Fibroblast of peridontal ligament (primary cell): Measurements from ENCODE around the gene ZNF653.
A peak's percentile ranks its signal among the peaks of the same experiment; 100 is the strongest.

Experiments
- DNase-seq: peaks from one replicate; pipeline ENCODE4 v3.0.0-alpha.2; 2010; ENCODE audit errors: extremely low read depth

ZNF653 gene, protein sequence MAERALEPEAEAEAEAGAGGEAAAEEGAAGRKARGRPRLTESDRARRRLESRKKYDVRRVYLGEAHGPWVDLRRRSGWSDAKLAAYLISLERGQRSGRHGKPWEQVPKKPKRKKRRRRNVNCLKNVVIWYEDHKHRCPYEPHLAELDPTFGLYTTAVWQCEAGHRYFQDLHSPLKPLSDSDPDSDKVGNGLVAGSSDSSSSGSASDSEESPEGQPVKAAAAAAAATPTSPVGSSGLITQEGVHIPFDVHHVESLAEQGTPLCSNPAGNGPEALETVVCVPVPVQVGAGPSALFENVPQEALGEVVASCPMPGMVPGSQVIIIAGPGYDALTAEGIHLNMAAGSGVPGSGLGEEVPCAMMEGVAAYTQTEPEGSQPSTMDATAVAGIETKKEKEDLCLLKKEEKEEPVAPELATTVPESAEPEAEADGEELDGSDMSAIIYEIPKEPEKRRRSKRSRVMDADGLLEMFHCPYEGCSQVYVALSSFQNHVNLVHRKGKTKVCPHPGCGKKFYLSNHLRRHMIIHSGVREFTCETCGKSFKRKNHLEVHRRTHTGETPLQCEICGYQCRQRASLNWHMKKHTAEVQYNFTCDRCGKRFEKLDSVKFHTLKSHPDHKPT

DNA sequence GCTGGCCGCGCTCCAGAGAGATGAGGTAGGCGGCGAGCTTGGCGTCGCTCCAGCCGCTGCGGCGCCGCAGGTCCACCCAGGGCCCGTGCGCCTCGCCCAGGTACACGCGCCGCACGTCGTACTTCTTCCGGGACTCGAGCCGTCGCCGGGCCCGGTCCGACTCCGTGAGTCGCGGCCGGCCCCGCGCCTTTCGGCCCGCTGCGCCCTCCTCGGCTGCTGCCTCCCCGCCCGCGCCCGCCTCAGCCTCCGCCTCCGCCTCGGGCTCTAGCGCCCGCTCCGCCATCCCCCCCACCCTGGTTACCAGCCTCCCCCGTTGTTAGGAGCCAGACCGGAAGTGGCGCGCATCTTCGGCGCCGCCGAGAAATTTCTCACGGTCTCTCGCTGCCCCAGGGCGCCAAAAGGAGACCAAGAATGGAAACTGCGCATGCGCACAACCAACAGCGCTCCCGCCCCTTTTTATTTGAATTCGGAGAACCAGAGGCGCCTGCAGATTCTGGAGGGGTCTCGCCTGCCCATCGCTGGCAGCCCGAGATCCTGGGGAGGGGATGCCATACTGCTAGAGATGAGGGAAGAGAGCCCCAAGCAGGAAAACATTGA lies at the start of gene ZNF653:
Gene ZNF653 (minus strand): TSS at position 336 of the 597 bp plus-strand sequence. CDS start 53 bp downstream, at position 283.
- peak; percentile 94 for DNase-seq

DNA sequence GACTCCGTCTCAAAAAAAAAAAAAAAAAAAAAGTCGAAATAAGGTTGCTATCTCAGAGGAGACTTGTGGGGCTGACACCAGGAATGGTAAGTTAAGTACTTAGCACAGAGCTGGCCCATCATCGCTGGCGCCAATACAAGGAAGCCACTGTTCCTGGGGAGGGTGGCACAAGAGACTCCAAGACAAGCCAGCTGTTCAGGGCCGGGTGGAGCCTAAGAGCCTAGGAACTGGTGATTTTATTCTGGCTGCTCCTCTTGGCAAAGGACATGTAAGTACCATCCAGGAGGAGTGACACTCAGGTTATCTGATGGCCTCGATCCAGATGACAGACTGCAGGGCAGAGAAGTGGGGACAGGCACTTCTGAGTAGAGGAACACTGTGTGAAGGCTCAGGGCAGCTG lies 49.6 kb upstream of the ZNF653 start:
- no peak for DNase-seq

DNA sequence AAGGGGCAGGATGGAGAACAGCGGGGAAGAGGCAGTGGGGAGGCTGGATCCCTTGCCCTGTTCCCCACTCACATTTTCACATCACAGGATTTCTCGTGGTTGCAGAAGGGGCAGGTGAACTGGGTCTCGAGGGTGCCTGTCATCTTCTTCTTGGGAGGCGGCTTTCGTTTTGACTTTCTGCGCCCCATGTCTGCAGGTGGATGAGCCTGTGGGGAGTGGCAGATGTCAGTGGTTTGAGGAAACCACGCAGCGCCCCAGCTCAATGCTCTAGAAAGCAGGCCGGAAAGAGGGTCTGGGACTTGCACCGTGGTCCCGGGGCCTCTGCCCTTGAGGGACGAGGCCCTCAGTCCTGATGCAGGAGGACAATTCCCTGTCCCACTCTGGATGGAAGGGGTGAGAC lies 48.5 kb upstream of the ZNF653 start:
- DNase-seq = no peak

DNA sequence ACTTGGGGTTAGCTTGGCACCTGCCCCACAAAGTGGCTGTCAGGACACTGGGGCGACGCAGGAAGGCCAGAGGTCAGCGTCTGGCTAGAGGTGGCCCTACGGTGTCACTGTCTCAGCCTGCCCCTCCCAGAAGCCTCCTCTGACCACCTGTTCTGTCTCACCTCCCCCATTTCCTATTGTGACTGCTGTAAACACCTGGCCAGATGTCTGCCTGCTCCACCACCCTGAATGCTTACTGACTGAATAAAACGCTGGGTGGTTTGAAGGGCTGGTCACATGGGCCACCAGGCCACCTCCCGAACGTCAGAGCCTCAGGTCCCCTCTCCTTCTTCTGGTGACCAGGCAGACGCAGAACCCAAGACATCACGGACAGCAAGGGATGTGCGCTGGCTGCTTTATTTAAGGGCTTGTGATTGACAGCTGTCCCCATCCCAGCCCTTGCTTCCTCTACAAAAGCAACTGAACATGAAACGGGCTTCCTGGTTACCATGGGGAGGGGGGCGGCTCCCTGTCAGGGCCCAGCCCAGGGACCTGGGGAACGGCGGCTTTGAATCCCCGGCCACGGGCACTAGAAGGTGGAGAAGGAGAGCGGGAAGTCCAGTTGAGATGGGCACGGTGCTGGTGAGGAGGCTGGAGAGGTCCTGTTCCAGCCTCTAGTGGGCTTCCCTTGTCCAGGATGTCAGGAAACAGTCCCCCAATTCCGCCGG lies 47.2 kb upstream of the ZNF653 start:
- DNase-seq = no peak

DNA sequence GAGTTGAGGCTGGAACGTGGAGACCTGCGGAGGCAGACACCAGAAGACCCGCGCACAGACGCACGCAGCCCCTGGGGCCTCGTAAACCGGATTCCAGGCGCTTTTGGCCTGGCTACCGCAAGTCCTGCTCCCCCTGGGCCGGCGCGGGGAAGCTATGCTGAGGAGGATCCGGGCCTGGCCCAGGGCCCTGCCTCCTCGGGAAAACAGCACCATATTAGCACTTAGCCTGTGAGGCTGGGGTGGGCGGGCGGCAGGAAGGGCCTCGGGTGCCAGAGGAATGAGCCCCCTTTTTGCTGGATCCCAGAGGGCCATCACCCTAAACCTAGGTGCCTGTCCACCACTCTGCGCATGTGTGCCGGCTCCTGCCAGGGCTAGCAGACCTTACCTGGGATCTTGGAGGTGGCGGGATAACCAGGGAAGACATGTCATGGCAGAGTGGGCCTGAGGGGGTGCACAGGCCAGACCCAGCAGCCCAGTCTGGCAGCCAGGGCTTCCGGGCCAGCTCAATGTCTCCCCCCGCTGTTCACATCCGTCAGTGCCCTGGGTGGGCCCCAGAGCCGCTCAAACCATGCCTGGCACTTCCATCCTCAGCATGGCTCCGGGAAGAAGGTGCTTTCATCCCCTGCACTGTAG lies 46.1 kb upstream of the ZNF653 start:
- no peak for DNase-seq

DNA sequence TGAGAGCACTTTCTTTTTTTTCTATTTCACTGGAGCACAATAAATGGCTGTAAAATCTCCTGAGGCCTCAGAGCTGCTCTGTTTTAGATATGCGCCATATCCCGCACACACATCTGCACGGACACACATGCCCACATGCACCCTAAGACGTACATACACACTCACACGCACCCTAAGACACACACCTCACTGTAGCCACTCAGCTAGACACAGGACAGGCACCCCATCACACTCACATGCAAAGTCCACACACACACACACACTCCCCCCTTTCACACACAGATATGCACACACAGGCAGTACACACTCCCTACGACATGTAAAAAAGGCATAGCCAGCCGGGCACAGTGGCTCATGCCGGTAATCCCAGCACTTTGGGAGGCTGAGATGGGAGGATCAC lies 44.6 kb upstream of the ZNF653 start:
- DNase-seq = no peak

DNA sequence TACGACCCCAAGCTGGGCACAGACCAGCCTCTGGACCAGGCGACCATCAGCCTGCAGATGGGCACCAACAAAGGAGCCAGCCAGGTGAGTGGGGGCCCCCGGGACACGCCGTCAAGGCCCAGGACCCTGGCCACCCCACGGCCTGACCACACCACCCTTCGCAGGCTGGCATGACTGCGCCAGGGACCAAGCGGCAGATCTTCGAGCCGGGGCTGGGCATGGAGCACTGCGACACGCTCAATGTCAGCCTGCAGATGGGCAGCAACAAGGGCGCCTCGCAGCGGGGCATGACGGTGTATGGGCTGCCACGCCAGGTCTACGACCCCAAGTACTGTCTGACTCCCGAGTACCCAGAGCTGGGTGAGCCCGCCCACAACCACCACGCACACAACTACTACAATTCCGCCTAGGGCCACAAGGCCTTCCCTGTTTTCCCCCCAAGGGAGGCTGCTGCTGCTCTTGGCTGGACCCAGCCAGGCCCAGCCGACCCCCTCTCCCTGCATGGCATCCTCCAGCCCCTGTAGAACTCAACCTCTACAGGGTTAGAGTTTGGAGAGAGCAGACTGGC lies 43.8 kb upstream of the ZNF653 start:
- no peak for DNase-seq

DNA sequence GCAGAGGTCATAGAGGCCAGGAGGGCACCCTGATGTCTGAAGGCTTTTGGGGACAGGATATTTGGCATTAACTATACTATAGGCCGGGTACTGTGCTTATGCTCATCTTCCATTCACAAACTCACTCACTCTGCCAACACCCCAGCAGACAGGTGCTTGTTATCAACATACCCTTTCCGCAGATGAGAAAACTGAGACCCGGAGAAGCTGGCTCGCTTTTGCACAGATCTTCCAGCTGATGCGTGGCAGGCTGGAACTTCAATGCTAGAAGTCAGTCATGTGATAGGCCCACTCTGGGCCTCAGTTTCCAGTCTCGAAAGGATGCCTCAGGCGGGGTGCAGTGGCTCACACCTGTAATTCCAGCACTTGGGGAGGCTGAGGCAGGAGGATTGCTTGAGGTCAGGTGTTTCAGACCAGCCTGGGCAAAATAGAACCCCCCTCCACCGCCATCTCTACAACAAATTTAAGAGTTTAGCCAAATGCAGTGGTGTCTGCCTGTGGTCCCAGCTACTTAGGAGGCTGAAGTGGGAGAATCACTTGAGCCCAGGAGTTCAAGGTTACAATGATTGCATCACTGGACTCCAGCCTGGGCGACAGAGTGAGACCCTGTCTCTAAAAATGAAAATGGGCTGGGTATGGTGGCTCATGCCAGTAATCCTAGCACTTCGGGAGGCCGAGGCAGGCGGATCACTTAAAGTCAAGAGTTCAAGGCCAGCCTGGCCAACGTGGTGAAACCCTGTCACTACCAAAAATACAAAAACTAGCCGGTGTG lies 42.5 kb upstream of the ZNF653 start:
- DNase-seq = no peak

DNA sequence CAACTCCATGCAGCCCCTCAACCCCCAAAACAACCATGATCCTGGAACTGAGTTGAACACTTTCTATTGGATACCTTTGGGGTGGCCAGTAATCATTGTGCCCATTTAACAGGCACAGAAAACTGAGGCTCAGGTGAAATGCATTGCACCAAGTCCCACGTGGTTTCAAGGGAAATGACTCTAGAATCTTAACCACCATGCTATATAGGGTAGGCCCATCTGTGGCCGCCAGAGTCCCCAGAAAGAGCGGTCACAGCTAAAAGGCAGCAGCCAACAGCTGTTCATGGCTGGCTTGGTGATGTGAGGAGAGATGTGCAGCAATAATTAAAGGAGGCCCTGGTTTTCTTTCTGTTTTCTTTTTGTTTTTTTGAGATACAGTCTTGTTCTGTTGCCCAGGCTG lies 35.6 kb upstream of the ZNF653 start:
- DNase-seq = no peak

DNA sequence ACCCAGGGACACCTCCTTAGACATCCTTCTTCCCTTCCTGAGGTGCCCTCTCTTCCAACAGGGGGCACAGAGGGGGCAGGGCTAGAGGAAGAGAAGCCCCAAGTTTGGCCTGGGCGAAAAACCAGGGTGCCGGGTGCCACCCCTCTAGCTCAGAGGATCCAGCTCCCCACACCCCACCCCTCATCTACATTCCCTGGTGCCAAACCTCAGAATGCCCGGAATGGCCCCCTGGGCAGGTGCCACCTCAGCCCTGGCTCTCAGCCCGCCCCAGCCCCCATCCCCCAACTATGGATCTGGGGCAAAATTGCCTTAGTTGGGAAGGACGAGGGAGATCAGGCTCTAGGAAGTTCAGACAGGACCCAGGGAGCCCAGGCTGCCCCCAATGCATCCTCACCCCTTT lies 35.0 kb upstream of the ZNF653 start:
- no peak for DNase-seq

DNA sequence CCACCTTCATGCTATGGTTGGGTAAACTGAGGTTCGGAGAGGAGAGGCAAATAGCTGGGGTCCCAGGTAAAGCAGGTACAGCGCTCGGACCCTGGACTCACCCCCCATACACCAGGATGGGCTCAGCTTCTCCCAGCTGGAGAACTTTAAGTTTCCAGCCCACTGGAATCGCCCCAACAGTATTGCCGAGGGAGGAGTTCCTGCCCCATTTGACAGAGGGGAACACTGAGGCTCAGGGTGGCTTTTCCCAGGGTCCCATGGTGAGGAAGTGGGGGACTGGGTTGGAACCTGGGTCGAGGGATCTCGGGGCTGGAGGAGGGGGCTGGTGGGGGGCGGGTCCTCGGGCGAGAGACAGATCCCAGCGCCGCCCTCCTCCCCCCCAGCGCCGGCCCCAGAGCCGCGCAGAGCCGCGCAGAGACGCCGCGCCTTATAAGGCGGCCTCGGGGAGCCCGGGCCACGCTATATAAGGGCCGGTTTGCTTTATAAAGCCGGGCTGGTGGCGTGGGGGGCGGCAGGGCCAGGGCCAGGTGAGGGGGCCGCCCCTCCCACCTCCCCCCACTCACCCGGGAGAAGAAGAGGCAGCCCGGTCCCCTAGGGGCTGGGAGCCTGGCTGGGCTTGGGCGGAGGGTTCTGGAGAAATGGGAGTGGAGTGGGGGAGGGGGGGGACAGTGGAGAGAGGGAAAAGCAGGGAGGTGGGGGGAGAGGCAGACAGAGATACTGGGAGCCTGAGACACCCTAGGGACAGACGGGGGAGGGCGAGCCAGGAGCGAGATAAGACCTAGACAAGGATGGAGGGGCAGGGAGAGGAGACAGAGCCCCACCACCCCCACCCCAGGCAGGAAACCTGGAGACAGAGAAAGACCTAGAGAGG lies 34.1 kb upstream of the ZNF653 start:
- DNase-seq = peak; percentile 12

DNA sequence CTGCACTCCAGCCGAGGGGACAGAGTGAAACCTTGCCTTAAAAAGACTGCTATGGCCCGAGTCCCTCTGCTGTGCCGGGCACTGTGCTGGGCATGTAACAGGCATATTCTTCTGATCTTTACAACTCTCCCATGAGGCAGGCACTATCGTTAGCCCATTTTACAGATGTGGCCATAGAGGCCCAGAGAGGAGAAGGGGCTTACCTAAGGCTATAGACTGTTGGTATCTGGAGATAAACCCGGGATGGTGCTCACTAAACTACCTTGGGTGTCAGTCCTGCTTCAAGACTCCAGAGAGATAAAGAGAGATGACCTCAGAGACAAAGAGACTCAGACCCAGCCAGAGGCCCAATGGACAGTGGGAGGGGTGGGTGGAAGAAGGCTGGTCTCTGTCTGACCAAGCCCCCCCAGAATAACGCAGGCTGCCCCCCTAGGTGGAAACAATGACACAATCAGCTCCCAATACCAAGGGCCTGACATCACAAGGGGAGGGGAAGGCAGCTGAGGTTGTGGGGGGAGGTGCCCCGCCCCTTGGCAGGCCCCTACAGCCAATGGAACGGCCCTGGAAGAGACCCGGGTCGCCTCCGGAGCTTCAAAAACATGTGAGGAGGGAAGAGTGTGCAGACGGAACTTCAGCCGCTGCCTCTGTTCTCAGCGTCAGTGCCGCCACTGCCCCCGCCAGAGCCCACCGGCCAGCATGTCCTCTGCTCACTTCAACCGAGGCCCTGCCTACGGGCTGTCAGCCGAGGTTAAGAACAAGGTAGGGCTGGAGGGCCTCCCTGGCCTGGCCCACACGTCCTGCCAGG lies 32.8 kb upstream of the ZNF653 start, which contains the start of gene CNN1:
Gene CNN1 (plus strand): TSS at position 620 of the 805 bp plus-strand sequence. CDS start 77 bp downstream, at position 697.
- peak; percentile 73 for DNase-seq

DNA sequence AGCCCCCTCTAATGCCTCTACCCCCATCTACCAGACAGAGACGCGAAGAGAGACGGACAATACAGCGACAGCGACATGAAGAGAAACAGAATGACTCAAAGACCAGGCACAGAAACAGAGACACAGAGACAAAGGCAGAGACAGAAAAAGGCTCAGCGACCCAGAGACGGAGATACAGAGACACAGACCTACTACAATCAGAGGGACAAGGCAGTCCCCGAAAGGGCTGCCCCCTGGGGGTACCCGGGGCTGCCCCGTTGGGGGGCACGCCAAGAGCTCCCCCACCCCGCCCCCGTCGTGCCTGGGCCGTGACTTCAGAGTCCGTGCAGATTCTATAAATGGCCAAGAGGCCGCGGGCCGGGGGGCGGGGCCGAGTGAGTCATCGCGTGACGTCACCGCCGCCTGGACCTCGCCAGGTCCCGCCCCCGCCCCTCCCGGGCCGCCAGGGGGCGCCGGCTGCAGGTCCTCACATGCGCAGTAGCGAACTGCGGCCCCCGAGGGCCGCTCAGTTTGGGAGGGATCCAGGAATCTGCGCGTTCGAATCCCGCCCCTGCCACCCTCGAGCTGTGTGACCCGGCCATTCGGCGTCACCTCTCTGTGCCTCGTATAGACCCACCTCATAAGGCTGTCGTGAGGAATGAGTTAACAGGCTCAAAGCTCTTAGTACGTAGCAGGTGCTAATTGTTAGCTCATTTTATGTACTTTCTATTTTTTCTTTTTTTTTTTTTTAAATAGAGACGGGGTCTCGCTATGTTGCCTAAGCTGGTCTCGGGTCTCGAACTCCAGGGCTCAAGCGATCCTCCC lies 30.4 kb upstream of the ZNF653 start:
- peak; percentile 82 for DNase-seq

DNA sequence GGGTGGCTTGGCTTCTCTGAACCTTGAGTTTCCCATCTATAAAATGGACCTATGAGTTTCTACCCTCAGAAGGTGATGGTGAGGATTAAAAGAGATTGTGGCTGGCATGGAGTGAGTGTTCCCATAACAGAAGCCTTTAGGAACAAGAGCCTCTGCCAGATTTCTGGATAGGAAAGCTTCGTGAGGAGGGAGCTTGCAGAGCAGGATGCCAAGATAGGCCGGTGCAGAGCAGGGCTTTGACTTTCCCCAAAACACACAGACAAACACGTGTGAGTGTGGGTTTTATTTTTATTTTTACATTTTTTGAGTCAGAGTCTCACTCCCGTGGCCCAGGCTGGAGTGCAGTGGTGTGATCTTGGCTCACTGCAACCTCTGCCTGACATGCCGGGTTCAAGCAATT lies 29.3 kb upstream of the ZNF653 start:
- peak; percentile 27 for DNase-seq

DNA sequence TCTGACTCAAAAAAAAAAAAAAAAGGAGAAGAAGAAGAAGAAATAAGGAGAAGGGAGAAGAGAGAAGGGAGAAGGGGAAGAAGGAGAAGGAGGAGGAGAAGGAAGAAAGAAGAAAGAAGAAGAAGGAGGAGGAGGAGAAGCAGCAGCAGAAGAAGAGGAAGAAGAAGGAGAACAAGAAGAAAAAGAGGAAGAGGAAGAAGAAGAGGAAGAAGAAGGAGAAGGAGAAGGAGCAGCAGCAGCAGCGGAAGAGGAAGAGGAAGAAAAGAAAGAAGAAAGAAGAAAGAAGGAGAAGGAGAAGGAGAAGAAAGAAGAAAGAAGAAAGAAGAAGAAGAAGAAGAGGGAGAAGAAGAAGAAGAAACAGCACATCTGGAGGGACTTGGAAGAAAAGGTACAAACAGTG lies 28.9 kb upstream of the ZNF653 start:
- no peak for DNase-seq

DNA sequence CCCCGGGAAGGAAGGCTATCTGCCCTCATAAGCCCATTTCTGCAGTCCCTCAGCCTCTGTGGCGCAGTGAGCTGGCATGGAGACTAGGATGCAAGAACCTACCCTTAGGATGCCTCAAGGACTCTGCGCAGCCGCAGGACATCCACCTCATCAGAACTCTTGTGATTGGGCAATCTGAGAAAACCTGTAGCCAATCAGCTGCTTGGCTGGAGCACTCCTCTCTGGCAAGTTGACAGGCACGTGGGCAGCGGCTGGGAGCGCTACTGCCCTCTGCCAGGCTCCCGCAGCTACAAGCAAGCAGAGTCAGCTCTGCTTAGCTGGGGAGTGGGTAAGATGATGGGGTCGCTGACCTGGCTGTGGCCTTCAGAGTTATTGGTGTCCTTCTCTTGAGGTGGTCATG lies 24.8 kb upstream of the ZNF653 start:
- DNase-seq = peak; percentile 65

DNA sequence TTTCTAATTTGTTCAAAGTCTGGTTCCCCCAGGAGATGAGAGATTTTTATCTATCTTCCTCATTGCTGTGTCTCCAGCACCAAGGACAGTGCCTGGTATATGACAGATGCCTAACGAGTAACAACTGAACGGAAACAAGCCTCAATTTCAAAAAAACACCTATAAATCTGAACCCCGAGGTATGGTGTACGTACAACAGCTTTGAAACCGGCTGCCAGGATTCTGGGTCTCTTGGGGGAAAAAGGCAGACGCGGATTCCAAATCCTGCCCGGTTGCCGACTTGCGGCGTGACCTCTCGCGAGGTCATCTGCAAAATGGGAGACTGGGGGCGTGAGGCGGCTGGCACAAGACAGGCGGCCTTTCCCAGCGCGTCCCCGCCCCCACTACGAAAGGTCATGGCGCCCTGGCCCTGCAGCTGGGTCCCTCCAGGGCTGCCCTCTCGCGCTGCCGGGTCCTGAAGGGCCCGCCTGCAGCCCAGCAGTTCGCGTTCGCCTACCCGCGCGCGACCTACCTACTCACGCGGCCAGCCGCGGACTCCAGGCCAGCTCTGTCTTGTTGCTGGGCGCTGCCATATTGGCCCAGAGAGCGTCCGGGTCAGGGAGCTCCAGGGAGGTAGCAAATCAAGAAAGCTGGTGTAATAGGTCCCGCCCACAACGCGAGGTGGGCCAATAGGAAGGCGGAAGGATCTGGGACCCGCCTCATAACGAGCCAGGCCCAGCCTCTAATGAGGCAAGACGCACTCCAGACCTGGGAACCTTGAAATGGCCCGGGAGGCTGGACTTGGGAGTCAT lies 23.1 kb upstream of the ZNF653 start, which contains the start of gene ECSIT:
Gene ECSIT (minus strand): TSS at position 584 of the 791 bp plus-strand sequence. CDS start 9,964 bp downstream, outside the sequence.
- DNase-seq = peak; percentile 98
